HEK293 (cell line): ENCODE data around the gene KIF21B.

Source experiments
- CTCF ChIA-PET: fragments of 350-600 bp; formaldehyde crosslinking; extraction: SDS; loops from one replicate; lab custom pipeline; 2021; ENCODE audit warnings: antibody characterized with exemption; lab: Yijun Ruan, JAX
- POLR2A ChIA-PET: fragments of 300-600 bp; formaldehyde crosslinking; extraction: SDS; loops from one replicate; lab custom pipeline; 2020; ENCODE audit warnings: antibody characterized with exemption, inconsistent platforms; lab: Yijun Ruan, JAX
- H3K27ac ChIP-seq: fragments of 200-500 bp; sonication (Bioruptor generic); 2 replicates; pipeline ENCODE4 v1.5.1; 2014; ENCODE audit warnings: low read depth, low read length, control low read depth, inconsistent platforms; ENCODE audit errors: extremely low read depth
- H3K36me3 ChIP-seq, 2 experiments: fragments of 200-500 bp in 1 of 2; sonication (Bioruptor generic) in 1 of 2; 1 replicate in 1 of 2; 2 replicates in 1 of 2; pipeline ENCODE4 v1.5.1; 2014 to 2017; ENCODE audit warnings: inconsistent platforms in 2 of 2, low read length in 2 of 2; ENCODE audit not compliant: control insufficient read depth in 2 of 2, insufficient read depth in 1 of 2
- H3K4me1 ChIP-seq: fragments of 200-500 bp; sonication (Bioruptor generic); 2 replicates; pipeline ENCODE4 v1.5.1; 2014; ENCODE audit warnings: mild to moderate bottlenecking, low read length, inconsistent platforms; ENCODE audit not compliant: control insufficient read depth, insufficient read depth
- H3K4me3 ChIP-seq: 2 replicates; pipeline ENCODE4 v1.5.1; 2011; ENCODE audit warnings: low read depth, mild to moderate bottlenecking, control low read depth, low read length, moderate library complexity
- H3K9me3 ChIP-seq: fragments of 200-500 bp; sonication (Bioruptor generic); 2 replicates; pipeline ENCODE4 v1.5.1; 2014; ENCODE audit warnings: low read depth, low read length, inconsistent platforms; ENCODE audit not compliant: control insufficient read depth, insufficient read depth
- GLIS2 ChIP-seq: fragments of 450-650 bp; formaldehyde crosslinking; IDR thresholded peaks from 2 replicates; pipeline ENCODE4 v1.5.1; 2016; ENCODE audit warnings: missing biosample characterization, missing genetic modification characterization
- HOXA7 ChIP-seq: sonication (generic); formaldehyde crosslinking; IDR thresholded peaks from 2 replicates; pipeline ENCODE4 v1.8.1; 2022; ENCODE audit warnings: missing genetic modification reagents, borderline replicate concordance
- IKZF3 ChIP-seq: fragments of 450-650 bp; IDR thresholded peaks from 2 replicates; pipeline ENCODE4 v1.5.0; 2018; ENCODE audit warnings: missing biosample characterization, mild to moderate bottlenecking, missing genetic modification characterization, moderate library complexity
- KLF1 ChIP-seq: fragments of 450-650 bp; formaldehyde crosslinking; IDR thresholded peaks from 2 replicates; pipeline ENCODE4 v1.5.1; 2016; ENCODE audit warnings: missing biosample characterization, missing genetic modification characterization
- PRDM2 ChIP-seq: fragments of 450-650 bp; formaldehyde crosslinking; IDR thresholded peaks from 2 replicates; pipeline ENCODE4 v1.5.1; 2016; ENCODE audit warnings: missing biosample characterization, missing genetic modification characterization, borderline replicate concordance
- ZBTB6 ChIP-seq: fragments of 450-650 bp; formaldehyde crosslinking; IDR thresholded peaks from 2 replicates; pipeline ENCODE4 v1.5.1; 2017; ENCODE audit warnings: missing biosample characterization, missing genetic modification characterization
- ZNF10 ChIP-seq: fragments of 450-650 bp; formaldehyde crosslinking; IDR thresholded peaks from 2 replicates; pipeline ENCODE4 v1.5.1; 2017; ENCODE audit warnings: missing biosample characterization, missing genetic modification characterization
- ZNF350 ChIP-seq: fragments of 450-650 bp; formaldehyde crosslinking; IDR thresholded peaks from 2 replicates; pipeline ENCODE4 v1.5.0; 2017; ENCODE audit warnings: missing biosample characterization, mild to moderate bottlenecking, missing genetic modification characterization
- ZNF354C ChIP-seq: fragments of 450-650 bp; formaldehyde crosslinking; IDR thresholded peaks from 2 replicates; pipeline ENCODE4 v1.5.1; 2016; ENCODE audit warnings: missing biosample characterization, missing genetic modification characterization, low read depth, borderline replicate concordance
- ZNF501 ChIP-seq: fragments of 450-650 bp; formaldehyde crosslinking; IDR thresholded peaks from 2 replicates; pipeline ENCODE4 v1.5.1; 2016; ENCODE audit warnings: missing biosample characterization, missing genetic modification characterization
- ZNF513 ChIP-seq: fragments of 450-650 bp; IDR thresholded peaks from 2 replicates; pipeline ENCODE4 v1.5.1; 2018; ENCODE audit warnings: missing biosample characterization, missing genetic modification characterization
- ZNF514 ChIP-seq: fragments of 450-650 bp; formaldehyde crosslinking; IDR thresholded peaks from 2 replicates; pipeline ENCODE4 v1.5.1; 2016; ENCODE audit warnings: missing biosample characterization, missing genetic modification characterization
- ZNF571 ChIP-seq: fragments of 450-650 bp; formaldehyde crosslinking; IDR thresholded peaks from 2 replicates; pipeline ENCODE4 v1.5.0; 2017; ENCODE audit warnings: missing biosample characterization, missing genetic modification characterization
- ZNF580 ChIP-seq: fragments of 450-650 bp; formaldehyde crosslinking; IDR thresholded peaks from 2 replicates; pipeline ENCODE4 v1.5.1; 2016; ENCODE audit warnings: missing biosample characterization, missing genetic modification characterization
- ZNF585B ChIP-seq: fragments of 450-650 bp; formaldehyde crosslinking; IDR thresholded peaks from 2 replicates; pipeline ENCODE4 v1.5.1; 2016; ENCODE audit warnings: missing biosample characterization, missing genetic modification characterization
- ZNF654 ChIP-seq: fragments of 450-650 bp; formaldehyde crosslinking; IDR thresholded peaks from 2 replicates; pipeline ENCODE4 v1.5.1; 2016; ENCODE audit warnings: low read depth, missing biosample characterization, missing genetic modification characterization
- ZNF660 ChIP-seq: fragments of 450-650 bp; IDR thresholded peaks from 2 replicates; pipeline ENCODE4 v1.5.1; 2018; ENCODE audit warnings: missing biosample characterization, mild to moderate bottlenecking, missing genetic modification characterization

Gene KIF21B

GRCh38 chr1:200999667-201000066, 23.8 kb downstream of the KIF21B start:
- Histone ChIP-seq H3K4me1 (no peaks in the 10 kb centered on the region), H3K36me3 (peaks cover 0 to 3% of the 10 kb centered on the region in 2 experiments; a peak in 1 of 3 replicates), H3K9me3 (no peaks in the 10 kb centered on the region), H3K27ac (no peak overlapping the region), H3K4me3 (no peak overlapping the region)
- POLR2A ChIA-PET: no interaction called here
- CTCF ChIA-PET: interaction anchor here (1.4 to 2.1 kb wide), 2 partner anchors 10 to 28 kb away, joined by 4 to 6 read pairs; no protein-coding TSS in a partner anchor
- TF ChIP-seq GLIS2: no peak
- no peak for TF ChIP-seq ZNF571
- TF ChIP-seq ZNF660 (tag by site-specific recombination): no peak
- no peak for TF ChIP-seq HOXA7
- TF ChIP-seq KLF1 (tag by site-specific recombination): no peak
- no peak for TF ChIP-seq ZNF501 (tag by site-specific recombination)
- no peak for TF ChIP-seq ZNF350 (tag by site-specific recombination)
- TF ChIP-seq ZNF654 (tag by site-specific recombination): no peak
- TF ChIP-seq ZNF513 (tag by site-specific recombination): no peak
- TF ChIP-seq PRDM2: no peak
- TF ChIP-seq ZNF10 (tag by site-specific recombination): no peak

- Histone ChIP-seq H3K36me3 (peaks cover 0 to 3% of the 10 kb centered on the region in 2 experiments; a peak in 1 of 3 replicates), H3K27ac (no peak overlapping the region), H3K9me3 (no peaks in the 10 kb centered on the region), H3K4me3 (no peak overlapping the region), H3K4me1 (no peaks in the 10 kb centered on the region)
- CTCF ChIA-PET: interaction anchor here (1.0 kb wide), 3 partner anchors 19 to 26 kb away, joined by 3 to 6 read pairs (median 3); partner anchors contain the start of gene KIF21B
- POLR2A ChIA-PET: no interaction called here
- TF ChIP-seq ZNF580 (tag by site-specific recombination) (no peak), ZNF514 (tag by site-specific recombination) (no peak), ZBTB6 (tag by site-specific recombination) (no peak), ZNF354C (no peak), ZNF585B (tag by site-specific recombination) (no peak), IKZF3 (tag by site-specific recombination) (no peak)
Measured at GRCh38 chr1:200998323-200998722, 25.2 kb downstream of the KIF21B start.
